Measurements from ENCODE around the gene PSD4.

- no peak for TF ChIP-seq GABPA (IDR thresholded peaks at IDR 0.05; ENCODE audit: borderline replicate concordance, insufficient read depth, low read length)
- no peak for TF ChIP-seq TBP (IDR thresholded peaks at IDR 0.05; ENCODE audit: low read depth, low read length)
- no peak for TF ChIP-seq CTCF (IDR thresholded peaks at IDR 0.05; ENCODE audit: control extremely low read depth in 1 of 3, insufficient read depth in 1 of 3, low read depth in 1 of 3, low read length in 3 of 3)
- TF ChIP-seq RAD21 (IDR thresholded peaks at IDR 0.05 in 1 of 2, conservative IDR thresholded peaks at IDR 0.05 in 1 of 2; ENCODE audit: low read depth in 2 of 2, low read length in 2 of 2): no peak
- TF ChIP-seq EGR1 (IDR thresholded peaks at IDR 0.05; ENCODE audit: borderline replicate concordance, low read depth, low read length): no peak
- TF ChIP-seq SP1 (IDR thresholded peaks at IDR 0.05; ENCODE audit: low read depth, low read length): no peak
- TF ChIP-seq RNF2 (IDR thresholded peaks at IDR 0.05; ENCODE audit: borderline replicate concordance, low read depth, low read length, missing control alignments, poor library complexity, severe bottlenecking): no peak
- TF ChIP-seq ATF2 (IDR thresholded peaks at IDR 0.05; ENCODE audit: low read length): no peak
- no peak for TF ChIP-seq CEBPB (IDR thresholded peaks at IDR 0.05; ENCODE audit: low read depth, low read length)
Measured at GRCh38 chr2:113149553-113150257, 24.1 kb upstream of the PSD4 start.
